GM18951 (cell line): ENCODE results near the gene MRGPRF.

Experiments used
- POLR2A ChIP-seq: IDR thresholded peaks from 4 replicates; pipeline ENCODE4 v1.6.1; 2011; ENCODE audit warnings: mild to moderate bottlenecking; ENCODE audit not compliant: insufficient read length, insufficient read depth; ENCODE audit errors: extremely low read depth
- in situ Hi-C: fragments of 300-500 bp; cut with MboI; formaldehyde crosslinking; loops from one replicate; pipeline ENCODE4 v1.12.0; 2022; ENCODE audit warnings: low sequenced_read_pairs, mixed read lengths, inconsistent platforms; ENCODE audit not compliant: unreplicated experiment

Gene MRGPRF

GRCh38 chr11:68970921-68971636 lies 42.0 kb downstream of the MRGPRF start:
- no peak for TF ChIP-seq POLR2A
- in situ Hi-C loops, result no loop called here

- no peak for TF ChIP-seq POLR2A
- in situ Hi-C loops, result no loop called here
Measured at GRCh38 chr11:68969386-68969785, 43.7 kb downstream of the MRGPRF start.

GRCh38 chr11:68968306-68969250 lies 44.5 kb downstream of the MRGPRF start:
- in situ Hi-C loops, result no loop called here
- no peak for TF ChIP-seq POLR2A

- in situ Hi-C loops, result no loop called here
- no peak for TF ChIP-seq POLR2A
Measured at GRCh38 chr11:68966894-68967780, 45.9 kb downstream of the MRGPRF start.

- in situ Hi-C loops, result no loop called here
- no peak for TF ChIP-seq POLR2A
Measured at GRCh38 chr11:68965901-68966853, 46.9 kb downstream of the MRGPRF start.

GRCh38 chr11:68963779-68964178 lies 49.3 kb downstream of the MRGPRF start:
- in situ Hi-C loops, result no loop called here
- no peak for TF ChIP-seq POLR2A

GRCh38 chr11:68962527-68963250 lies 50.4 kb downstream of the MRGPRF start:
- no peak for TF ChIP-seq POLR2A

GRCh38 chr11:68961245-68961644 lies 51.8 kb downstream of the MRGPRF start:
- no peak for TF ChIP-seq POLR2A
- in situ Hi-C loops, result no loop called here

More at GRCh38 chr11:68962527-68963250, 50.4 kb downstream of the MRGPRF start:
- in situ Hi-C loops, result no loop called here

- in situ Hi-C loops, result no loop called here
- no peak for TF ChIP-seq POLR2A
Measured at GRCh38 chr11:68960294-68961071, 52.6 kb downstream of the MRGPRF start.

GRCh38 chr11:68959465-68960293 lies 53.4 kb downstream of the MRGPRF start:
- TF ChIP-seq POLR2A, result no peak
- in situ Hi-C loops, result no loop called here
